ENCODE measurements around the gene PHF21A.

The PHF21A gene

DNA sequence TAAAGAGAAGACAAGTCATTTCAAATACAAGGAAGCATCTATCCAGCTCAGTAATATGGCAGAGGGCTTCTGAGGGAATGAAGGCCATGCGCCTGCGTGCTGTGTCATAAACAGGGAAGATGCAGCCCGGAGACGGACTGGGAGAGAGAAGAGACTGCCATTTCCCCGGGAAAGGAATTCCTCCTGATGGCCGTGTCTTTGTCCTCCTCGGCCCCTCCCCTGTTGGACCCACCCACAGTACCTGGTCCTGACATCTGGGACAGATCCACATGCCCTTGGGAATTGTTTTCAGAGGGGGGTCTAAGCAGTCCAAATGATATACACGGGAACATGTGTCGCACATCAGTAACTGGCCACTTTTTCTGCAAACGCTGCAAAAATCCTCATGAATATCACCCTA lies 183.3 kb downstream of the PHF21A start:
- TF ChIP-seq GATA2 (IDR thresholded peaks at IDR 0.05; ENCODE audit: low read depth, low read length) (no peak), GATA3 (IDR thresholded peaks at IDR 0.05; ENCODE audit: low read depth, low read length) (no peak)

DNA sequence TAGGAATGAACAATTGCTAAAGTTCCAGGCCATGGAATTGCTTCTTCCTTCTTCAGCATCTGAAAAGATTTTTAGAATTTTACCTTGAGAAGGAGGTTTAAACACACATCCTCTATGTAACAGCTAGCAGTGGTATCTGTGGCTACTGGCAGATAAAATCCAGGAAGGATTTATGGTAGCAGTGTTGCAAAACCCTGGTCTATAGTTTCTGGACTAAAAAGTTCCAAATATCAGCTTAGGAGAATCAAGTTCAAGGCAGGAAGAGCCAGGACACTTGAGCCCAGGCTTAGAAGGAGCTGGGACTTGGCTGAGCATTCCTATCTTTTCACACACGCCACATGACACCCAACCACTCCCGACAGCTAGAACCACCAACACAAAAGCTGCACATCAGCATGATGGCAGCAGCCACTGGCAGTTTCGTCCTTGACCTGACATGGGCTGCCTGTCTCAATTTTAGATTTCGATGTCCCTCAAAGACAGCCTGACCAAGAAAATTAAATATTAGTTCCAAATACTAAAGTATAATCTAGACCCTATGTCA lies 184.7 kb downstream of the PHF21A start:
- no peak for TF ChIP-seq GATA3 (IDR thresholded peaks at IDR 0.05; ENCODE audit: low read depth, low read length)
- no peak for TF ChIP-seq GATA2 (IDR thresholded peaks at IDR 0.05; ENCODE audit: low read depth, low read length)

DNA sequence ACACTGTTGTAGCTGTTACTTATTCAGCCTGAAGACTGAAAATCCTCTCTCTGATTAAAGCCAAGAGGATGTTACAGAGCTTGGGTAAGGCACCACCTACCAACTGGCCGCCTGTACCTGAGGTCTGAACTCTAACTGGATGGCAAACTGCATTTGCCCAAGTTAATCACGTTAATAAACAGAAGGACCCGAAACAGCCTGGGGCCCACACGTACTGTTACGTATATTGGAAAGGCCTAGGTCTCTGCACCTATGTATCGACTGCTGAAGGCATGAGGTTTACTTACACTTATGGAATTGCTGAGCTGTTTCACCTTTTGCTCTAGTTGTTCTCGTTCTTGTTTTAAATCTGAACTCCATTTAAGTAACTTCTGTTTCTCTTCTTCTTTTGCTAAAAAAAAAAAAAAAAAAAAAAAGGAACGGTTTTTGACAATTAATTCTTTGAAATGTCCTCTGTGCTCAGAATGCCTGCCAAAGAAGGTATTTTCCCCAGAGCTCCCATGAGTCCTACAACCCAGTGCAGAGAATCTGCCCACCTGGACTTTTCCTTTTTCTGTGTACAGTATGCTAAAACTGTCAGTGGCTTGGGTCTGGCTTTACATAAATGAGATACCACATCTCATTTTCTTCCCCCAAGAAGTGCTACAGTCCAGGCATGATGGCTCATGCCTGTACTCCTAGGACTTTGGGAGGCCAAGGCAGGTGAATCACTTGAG lies 185.7 kb downstream of the PHF21A start:
- no peak for TF ChIP-seq GATA3 (IDR thresholded peaks at IDR 0.05; ENCODE audit: low read depth, low read length)
- no peak for TF ChIP-seq GATA2 (IDR thresholded peaks at IDR 0.05; ENCODE audit: low read depth, low read length)

DNA sequence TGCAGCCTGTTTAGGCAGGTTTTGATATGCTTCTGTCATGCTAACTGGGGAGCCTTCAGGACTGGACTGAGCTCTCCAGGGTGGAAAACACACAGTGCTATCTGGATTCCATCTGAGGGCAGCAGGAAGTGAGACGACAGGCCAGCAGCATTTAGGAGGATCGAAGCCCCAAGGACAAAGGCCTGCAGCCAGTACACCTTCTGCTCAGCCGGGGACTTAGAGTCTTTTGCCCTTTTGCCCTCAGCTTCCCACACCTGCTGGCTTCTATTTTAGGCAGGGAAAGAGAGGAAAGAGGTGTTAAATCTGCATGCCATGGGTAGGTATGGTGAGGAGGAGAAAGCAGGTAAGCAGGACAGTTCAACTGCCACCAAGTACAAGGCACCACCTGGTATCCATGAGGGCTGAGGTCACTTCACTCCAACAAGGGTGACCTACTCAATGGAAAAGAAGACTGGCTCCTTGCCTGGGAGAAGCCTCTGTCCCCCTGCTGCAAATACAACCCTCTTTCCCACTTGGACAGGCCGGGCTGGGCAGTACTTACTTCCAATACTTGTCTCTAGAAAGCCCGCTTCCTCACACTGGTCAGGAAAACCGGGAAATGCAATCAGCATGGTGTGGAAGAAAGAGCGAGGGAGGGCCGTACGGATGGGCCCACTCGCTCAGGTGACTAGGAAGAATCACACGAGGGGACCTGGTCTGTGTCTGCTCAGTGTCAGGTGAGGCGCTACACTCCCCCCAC lies 186.5 kb downstream of the PHF21A start:
- TF ChIP-seq GATA3 (IDR thresholded peaks at IDR 0.05; ENCODE audit: low read depth, low read length) (no peak), GATA2 (IDR thresholded peaks at IDR 0.05; ENCODE audit: low read depth, low read length) (no peak)

DNA sequence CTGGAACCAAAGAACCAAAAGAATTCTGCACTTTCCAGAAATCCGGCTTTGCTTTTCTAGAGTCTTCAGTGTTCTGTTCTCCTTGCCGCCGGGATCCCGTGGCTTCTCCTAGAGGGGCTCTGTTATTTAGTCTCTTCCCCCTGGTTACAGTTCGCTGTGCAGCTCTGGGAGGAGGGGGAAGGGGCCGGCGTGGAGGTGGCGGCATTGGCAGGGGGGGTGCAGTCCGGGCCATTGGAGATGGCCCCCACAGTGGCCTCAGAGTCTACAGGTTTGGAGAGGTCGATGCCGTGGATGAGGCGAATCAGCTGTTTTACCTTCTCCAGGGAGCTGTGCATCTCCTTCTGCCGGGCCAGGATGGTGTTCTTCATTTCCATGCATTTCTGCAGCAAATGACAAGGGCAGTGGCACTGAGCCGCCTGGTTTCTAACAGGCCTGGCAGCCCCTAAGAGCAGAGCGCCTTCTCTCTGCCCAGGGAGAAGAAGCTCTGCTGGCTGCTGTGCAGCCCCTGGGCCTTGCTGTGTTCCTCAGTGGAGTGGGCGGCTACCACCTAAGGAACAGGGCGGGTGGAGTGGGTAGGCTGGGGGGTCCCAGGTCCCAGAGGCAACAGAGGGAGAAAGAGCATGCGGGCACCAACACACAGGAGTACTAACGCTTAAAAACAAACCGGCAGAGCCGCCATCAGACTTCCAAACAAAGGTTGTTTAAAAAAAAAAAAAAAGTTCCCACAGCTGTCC lies 187.2 kb downstream of the PHF21A start:
- no peak for TF ChIP-seq GATA2 (IDR thresholded peaks at IDR 0.05; ENCODE audit: low read depth, low read length)
- TF ChIP-seq GATA3 (IDR thresholded peaks at IDR 0.05; ENCODE audit: low read depth, low read length), result no peak

DNA sequence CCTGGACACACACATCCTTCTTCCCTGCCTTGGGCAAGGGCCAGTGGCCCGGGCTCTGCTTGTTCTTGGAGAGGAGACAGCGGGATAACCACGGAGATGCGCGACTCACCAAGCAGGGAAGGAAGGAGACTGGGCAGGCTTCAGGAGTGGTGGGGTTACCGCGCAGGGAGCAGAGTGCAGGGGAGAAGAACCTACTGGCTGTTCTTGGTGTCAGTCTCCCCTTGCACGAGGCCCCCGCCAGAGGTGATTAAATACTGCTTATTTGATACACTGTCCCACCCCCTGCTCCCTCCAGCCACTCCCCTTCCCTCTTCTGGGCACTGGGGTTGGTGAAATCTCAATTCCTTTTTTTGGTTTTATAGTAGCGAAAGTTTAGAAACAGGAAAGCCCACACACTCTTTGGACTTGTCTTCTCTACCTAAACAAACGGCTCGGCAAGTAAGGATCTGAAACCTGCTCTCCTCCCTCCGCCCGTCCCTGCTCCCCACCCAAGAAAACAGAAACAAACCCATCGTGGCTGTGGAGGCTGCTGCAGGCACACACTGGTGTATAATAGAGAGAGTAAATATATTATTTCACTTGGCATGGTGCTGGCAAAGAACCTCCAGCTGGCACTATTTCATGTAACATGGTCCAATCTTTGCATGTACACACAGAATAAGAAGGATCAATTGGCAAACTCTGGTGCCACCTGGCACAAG lies 188.0 kb downstream of the PHF21A start:
- TF ChIP-seq GATA3 (IDR thresholded peaks at IDR 0.05; ENCODE audit: low read depth, low read length), result no peak
- no peak for TF ChIP-seq GATA2 (IDR thresholded peaks at IDR 0.05; ENCODE audit: low read depth, low read length)

DNA sequence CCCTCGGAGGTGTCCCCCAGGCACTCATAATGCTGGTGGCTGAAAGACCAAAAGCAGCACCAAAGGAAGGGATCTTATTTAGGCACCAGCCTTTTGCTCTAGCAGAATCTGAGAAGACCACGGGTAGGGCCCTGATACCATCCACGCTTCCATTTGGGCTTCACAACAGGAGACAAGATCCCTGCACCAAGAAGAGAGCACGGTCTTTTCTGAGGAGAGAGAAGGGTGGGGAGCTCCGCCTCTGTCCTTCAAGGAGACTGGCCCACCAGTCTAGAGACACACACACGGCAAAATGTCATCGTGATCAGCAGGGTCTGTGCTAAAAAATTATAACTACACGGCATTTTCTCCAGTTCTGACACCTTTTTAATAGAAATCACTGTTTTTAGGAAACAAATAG lies 189.0 kb downstream of the PHF21A start:
- TF ChIP-seq GATA2 (IDR thresholded peaks at IDR 0.05; ENCODE audit: low read depth, low read length) (no peak), GATA3 (IDR thresholded peaks at IDR 0.05; ENCODE audit: low read depth, low read length) (no peak)

DNA sequence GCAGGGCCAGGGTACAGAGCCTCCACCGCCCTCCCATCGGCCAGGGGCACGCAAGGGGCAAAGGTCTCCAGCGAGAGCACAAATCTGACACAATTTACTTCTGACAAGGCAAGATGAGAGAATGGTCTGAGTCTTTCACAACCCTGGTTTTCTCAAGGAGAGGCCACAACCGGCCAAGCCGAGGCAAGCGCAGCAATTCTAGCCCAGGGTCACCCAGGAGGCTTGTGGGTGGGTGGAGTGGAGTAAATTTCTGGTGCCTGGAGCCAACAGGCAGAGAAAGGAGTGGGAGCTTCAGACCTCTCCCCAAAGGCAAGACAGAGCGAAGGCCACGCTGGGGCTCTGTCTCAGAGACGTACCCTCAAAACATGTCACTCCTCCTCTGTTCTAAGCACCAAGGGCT lies 189.5 kb downstream of the PHF21A start:
- no peak for TF ChIP-seq GATA3 (IDR thresholded peaks at IDR 0.05; ENCODE audit: low read depth, low read length)
- no peak for TF ChIP-seq GATA2 (IDR thresholded peaks at IDR 0.05; ENCODE audit: low read depth, low read length)

DNA sequence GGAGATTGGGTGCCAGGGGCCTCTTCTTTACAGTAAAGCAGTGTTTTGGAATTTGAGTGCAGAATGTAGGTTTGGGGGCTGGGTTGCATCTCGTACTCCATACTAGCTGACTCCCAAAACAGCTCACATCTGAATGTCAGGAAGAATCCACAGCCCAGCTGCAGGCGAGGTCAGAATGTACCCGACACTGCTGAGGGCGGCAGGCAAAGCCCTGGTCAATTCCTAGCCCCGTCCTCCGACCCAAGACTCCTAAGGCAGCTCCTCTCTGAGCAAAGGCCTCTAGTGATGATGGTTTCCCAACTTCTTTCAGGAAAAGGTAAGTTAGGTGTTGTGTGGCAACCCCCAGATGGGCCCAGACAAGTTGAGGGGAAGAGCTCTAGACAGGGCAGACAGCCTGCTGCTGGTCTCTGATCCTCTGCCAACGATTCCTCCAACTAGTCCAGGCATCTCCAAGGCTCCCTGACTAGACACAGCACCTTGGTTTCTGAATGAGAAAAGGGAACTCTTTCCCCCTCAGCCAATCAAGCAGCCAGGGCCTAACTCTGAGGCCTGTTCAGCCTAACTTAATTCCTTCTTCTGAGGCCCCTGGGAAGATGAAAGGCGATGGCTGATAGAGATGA lies 190.2 kb downstream of the PHF21A start:
- TF ChIP-seq GATA2 (IDR thresholded peaks at IDR 0.05; ENCODE audit: low read depth, low read length) (no peak), GATA3 (IDR thresholded peaks at IDR 0.05; ENCODE audit: low read depth, low read length) (no peak)

DNA sequence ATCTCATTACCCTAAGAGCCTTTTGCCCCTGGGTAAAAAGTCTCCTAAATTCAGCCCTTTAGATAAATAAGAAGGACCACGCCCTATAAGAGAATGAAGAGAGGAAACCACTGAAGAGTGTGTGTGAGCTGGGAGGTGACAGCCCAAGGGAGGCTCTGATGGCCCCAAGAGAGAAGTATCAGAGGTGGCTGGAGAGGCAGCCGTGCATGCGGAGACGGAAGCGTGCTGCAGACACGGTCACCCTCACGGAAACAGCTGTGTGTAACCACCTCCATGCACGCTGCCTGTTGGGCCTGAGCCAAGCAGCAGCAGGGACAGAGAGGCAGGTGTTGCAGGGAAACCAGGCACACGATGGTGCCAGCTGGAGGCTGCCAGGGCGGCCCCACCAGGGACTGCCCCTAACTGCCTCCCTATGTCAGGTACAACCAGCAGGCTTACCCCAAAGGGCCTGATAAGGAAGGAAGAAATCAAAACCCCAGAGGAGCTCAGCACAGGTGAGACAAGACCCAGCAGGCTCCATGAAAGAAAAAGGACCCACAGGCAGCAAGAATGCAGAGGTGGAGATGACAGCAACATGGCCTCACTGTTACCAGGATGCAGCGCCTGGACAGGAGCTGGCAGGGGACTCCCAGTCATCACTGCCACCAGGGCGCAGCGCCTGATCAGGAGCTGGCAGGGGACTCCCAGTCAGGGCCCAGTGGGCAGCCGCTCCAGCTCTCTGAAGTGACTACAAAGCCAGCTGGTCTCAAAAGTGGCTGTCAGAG lies 191.0 kb downstream of the PHF21A start:
- TF ChIP-seq GATA3 (IDR thresholded peaks at IDR 0.05; ENCODE audit: low read depth, low read length), result no peak
- TF ChIP-seq GATA2 (IDR thresholded peaks at IDR 0.05; ENCODE audit: low read depth, low read length), result no peak

DNA sequence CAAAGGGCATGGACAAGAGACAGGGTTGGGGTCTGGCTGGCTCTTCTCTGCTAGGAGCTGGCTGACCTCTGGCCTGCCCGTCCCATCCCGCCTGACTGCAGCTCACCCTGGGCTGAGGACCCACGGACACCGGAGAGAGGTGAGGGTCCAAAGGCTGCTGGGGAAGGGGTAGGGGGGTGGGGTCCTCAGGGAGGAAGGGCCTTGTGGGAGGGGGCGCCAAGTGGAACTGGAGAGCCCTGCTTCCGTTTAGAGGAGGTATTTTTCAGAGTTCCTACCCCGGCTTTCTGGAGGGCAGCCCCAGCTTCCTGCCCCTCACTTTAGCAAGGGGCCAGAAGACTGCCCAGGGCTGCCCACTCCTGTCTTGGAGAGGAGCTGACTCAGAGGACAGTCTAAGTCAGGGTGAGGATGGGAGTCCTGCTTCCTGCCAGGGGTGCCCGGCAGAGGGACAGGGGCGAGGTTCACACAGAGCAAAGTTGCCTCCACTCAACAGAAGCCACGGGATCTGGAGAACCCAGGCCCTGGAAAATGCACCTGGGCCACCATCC lies 191.7 kb downstream of the PHF21A start:
- TF ChIP-seq GATA2 (IDR thresholded peaks at IDR 0.05; ENCODE audit: low read depth, low read length) (no peak), GATA3 (IDR thresholded peaks at IDR 0.05; ENCODE audit: low read depth, low read length) (no peak)

DNA sequence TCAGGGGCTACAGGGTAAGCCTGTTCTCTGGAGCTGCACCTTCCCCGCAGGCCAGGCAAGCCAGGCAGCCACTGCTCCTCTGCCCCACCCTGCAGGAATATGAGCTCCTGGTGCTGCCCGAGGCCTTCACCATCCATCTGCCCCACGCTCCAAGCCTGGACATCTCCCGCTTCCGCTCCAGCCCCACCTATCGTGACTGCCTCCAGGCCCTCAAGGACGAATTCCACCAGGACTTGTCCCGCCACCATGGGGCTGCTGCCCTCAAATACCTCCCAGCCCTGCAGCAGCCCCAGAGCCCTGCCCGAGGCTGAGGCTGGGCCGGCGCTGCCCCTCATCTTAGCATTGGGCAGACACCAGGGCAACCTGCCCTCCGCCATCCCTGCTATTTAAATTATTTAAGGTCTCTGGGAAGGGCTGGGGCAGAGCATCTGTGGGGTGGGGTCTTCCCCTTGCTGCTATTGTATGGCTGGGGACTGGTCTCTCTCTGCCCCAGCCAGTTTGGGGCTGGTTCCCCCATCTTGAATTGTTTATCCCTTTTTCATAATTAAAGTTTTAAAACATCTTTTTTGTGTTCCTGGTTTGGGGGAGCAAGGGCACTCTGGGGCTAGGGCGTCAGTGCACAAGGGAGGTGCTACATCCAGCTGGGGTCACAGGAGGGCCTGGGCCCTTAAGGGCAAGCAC lies 192.6 kb downstream of the PHF21A start:
- TF ChIP-seq GATA3 (IDR thresholded peaks at IDR 0.05; ENCODE audit: low read depth, low read length) (no peak), GATA2 (IDR thresholded peaks at IDR 0.05; ENCODE audit: low read depth, low read length) (no peak)
